ENCODE results near the gene C16orf46. TPM values are rescaled to one million over a fixed set of nuclear protein-coding genes. Genes with fewer than 3 reads are reported as not detected.
A peak's percentile ranks its signal among the peaks of the same experiment; 100 is the strongest.

Gene C16orf46
- total and polyA plus RNA-seq, 2 of the 13 experiments (the other 11 are each of a cell fraction or from before 2014, with no cell fraction given), result 0.38 to 0.55 TPM

GRCh38 chr16:81077076-81077940 is at the start of gene C16orf46 (continued):
- TF ChIP-seq MXD1 (CRISPR knock-in tag; IDR thresholded peaks at IDR 0.05) (peak; percentile 91; the same call in 1 of the 2 replicates), ZNF317 (CRISPR knock-in tag; IDR thresholded peaks at IDR 0.05) (peak; percentile 88; the same call in 1 of the 2 replicates), ZNF253 (CRISPR knock-in tag; IDR thresholded peaks at IDR 0.05; ENCODE audit: borderline replicate concordance) (peak; percentile 95; the same call in 1 of the 2 replicates), ARNT (IDR thresholded peaks at IDR 0.05) (no peak), RELA (CRISPR knock-in tag; IDR thresholded peaks at IDR 0.05) (no peak), TERF1 (CRISPR knock-in tag; IDR thresholded peaks at IDR 0.05) (peak; percentile 82; the same call in 1 of the 2 replicates), ZBTB3 (CRISPR knock-in tag; IDR thresholded peaks at IDR 0.05; ENCODE audit: borderline replicate concordance, low read depth) (no peak), HIC2 (CRISPR knock-in tag; IDR thresholded peaks at IDR 0.05; ENCODE audit: low read depth) (peak; percentile 58; the same call in 1 of the 2 replicates), ZFYVE20 (CRISPR knock-in tag; IDR thresholded peaks at IDR 0.05; ENCODE audit: borderline replicate concordance, low read depth) (0 out of 2 replicates have a peak, but pooled peaks have one; percentile 31), GLMP (CRISPR knock-in tag; IDR thresholded peaks at IDR 0.05; ENCODE audit: borderline replicate concordance) (no peak), ZNF121 (CRISPR knock-in tag; IDR thresholded peaks at IDR 0.05) (0 out of 2 replicates have a peak, but pooled peaks have one; percentile 59), JUND (CRISPR knock-in tag; IDR thresholded peaks at IDR 0.05) (no peak), HMGXB3 (CRISPR knock-in tag; IDR thresholded peaks at IDR 0.05; ENCODE audit: borderline replicate concordance) (no peak; the same call in 1 of the 2 replicates), HOXA9 (CRISPR knock-in tag; IDR thresholded peaks at IDR 0.05; ENCODE audit: borderline replicate concordance) (no peak), SRSF9 (IDR thresholded peaks at IDR 0.05; ENCODE audit: borderline replicate concordance, insufficient read depth, low read depth, low read length, poor library complexity, severe bottlenecking) (no peak), ELF4 (CRISPR knock-in tag; IDR thresholded peaks at IDR 0.05; ENCODE audit: borderline replicate concordance) (no peak), ZNF772 (CRISPR knock-in tag; IDR thresholded peaks at IDR 0.05) (peak; percentile 33; the same call in 1 of the 2 replicates), ZNF101 (CRISPR knock-in tag; IDR thresholded peaks at IDR 0.05; ENCODE audit: borderline replicate concordance, low read depth) (no peak)

Data from HepG2 (cell line).